ENCODE results near the gene PKD1.

DNA sequence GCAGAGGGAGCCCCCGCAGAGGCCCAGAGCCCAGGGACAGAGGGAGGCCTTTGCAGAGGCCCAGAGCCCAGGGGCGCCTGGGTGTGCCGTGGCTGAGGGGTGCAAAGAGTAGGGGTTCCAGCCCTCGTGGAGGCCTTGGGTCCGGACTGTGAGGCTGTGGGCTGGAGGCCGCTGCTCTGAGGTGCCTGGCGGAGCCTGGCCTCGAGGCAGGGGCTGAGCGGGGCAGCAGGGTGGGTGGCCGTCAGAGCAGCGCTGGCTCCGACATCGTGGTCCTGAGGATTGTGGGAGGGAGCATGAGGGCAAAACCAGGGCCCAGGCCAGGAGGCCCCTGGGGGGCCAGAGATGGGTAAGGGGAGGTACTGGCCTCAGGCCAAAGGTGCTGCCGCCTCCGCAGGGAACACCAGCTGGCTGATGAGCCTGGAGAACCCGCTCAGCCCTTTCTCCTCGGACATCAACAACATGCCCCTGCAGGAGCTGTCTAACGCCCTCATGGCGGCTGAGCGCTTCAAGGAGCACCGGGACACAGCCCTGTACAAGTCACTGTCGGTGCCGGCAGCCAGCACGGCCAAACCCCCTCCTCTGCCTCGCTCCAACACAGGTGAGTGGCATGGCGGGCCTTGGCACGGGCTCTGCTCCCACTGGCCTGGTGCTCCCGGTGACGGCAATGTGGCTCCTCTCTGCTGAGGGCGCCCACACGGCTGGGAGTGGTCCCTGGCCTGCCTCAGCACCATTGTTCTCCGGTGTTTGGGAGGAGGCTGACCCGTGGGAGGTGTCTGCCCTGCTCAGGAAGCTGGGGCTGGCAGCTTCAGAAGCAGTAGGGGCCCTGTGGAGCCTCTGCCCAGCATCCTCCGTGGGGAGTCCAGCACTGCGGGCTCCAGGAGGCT, 54.3 kb downstream of the PKD1 start:
- no peak for TF ChIP-seq POLR2A (IDR thresholded peaks at IDR 0.05; ENCODE audit: low read length)
- no peak for TF ChIP-seq GATA1 (IDR thresholded peaks at IDR 0.05; ENCODE audit: low read depth, low read length)
